A673 (cell line): ENCODE data around the gene SH3GL3. TPM values are rescaled to one million over a fixed set of nuclear protein-coding genes. Genes with fewer than 3 reads are reported as not detected.

ENCODE experiments used
- BruUV-seq: library from RNA; stranded (reverse); fragments of 400-500 nt; replicated peaks from 2 replicates; lab custom pipeline; 2021; lab: Mats Ljungman, UMichigan
- CTCF ChIA-PET: fragments of 300-600 bp; sonication (Branson Sonifier 250); formaldehyde crosslinking; loops from one replicate; lab custom pipeline; 2022; ENCODE audit warnings: antibody characterized with exemption; lab: Charles Lee
- POLR2A ChIA-PET: fragments of 300-600 bp; sonication (Branson Sonifier 250); formaldehyde crosslinking; loops from one replicate; lab custom pipeline; 2022; ENCODE audit warnings: antibody characterized with exemption; ENCODE audit not compliant: low non-redundant PET; lab: Charles Lee
- DNase-seq: peaks from one replicate; pipeline ENCODE4 v3.0.0-alpha.2; 2015; ENCODE audit warnings: low spot score
- H3K27ac ChIP-seq: fragments of 200-600 bp; sonication (generic); 2 replicates; pipeline ENCODE4 v1.5.1; 2016; ENCODE audit warnings: mixed run types, low read depth, mild to moderate bottlenecking, mixed read lengths, antibody characterized with exemption, low read length; ENCODE audit not compliant: poor library complexity, severe bottlenecking
- H3K27me3 ChIP-seq: fragments of 200-600 bp; sonication (generic); replicated peaks from 2 replicates; pipeline ENCODE4 v1.6.1; 2017; ENCODE audit warnings: mixed run types, low read depth, mild to moderate bottlenecking, mixed read lengths, antibody characterized with exemption, low read length; ENCODE audit not compliant: insufficient read depth, poor library complexity
- H3K36me3 ChIP-seq: fragments of 200-600 bp; sonication (generic); 2 replicates; pipeline ENCODE4 v1.6.1; 2016; ENCODE audit warnings: mixed run types, mild to moderate bottlenecking, mixed read lengths, antibody characterized with exemption, low read length; ENCODE audit not compliant: insufficient read depth, poor library complexity, severe bottlenecking
- H3K4me1 ChIP-seq: fragments of 200-600 bp; sonication (generic); 2 replicates; pipeline ENCODE4 v1.6.1; 2017; ENCODE audit warnings: mixed run types, mild to moderate bottlenecking, mixed read lengths, antibody characterized with exemption, low read length; ENCODE audit not compliant: insufficient read depth, poor library complexity, severe bottlenecking
- H3K4me3 ChIP-seq: fragments of 200-600 bp; sonication (generic); 2 replicates; pipeline ENCODE4 v1.5.1; 2016; ENCODE audit warnings: low read depth, mixed run types, mild to moderate bottlenecking, mixed read lengths, low read length; ENCODE audit not compliant: poor library complexity, severe bottlenecking
- H3K9me3 ChIP-seq: fragments of 200-600 bp; sonication (generic); 2 replicates; pipeline ENCODE4 v1.6.1; 2016; ENCODE audit warnings: mixed run types, low read depth, mild to moderate bottlenecking, mixed read lengths, antibody characterized with exemption, low read length; ENCODE audit not compliant: poor library complexity, severe bottlenecking
- CTCF ChIP-seq: fragments of 300-800, 200-600 bp; sonication (generic); conservative IDR thresholded peaks from 2 replicates; pipeline ENCODE4 v1.5.1; 2017; ENCODE audit warnings: low read depth, mild to moderate bottlenecking, antibody characterized with exemption, low read length, moderate library complexity, mixed read lengths
- EZH2 ChIP-seq: fragments of 200-600 bp; sonication (generic); IDR thresholded peaks from 2 replicates; pipeline ENCODE4 v1.6.1; 2017; ENCODE audit warnings: borderline replicate concordance, low read depth, mild to moderate bottlenecking, mixed read lengths, antibody characterized with exemption, low read length; ENCODE audit not compliant: poor library complexity, severe bottlenecking
- intact Hi-C: fragments of 100-400 bp; cut with micrococcal nuclease; formaldehyde crosslinking; loops from one replicate; pipeline ENCODE4 v1.10.0; 2022; ENCODE audit not compliant: unreplicated experiment
- total RNA-seq: library from RNA; stranded (reverse); gene quantifications from 2 replicates; pipeline ENCODE4 v1.2.3, GENCODE V29; 2021

The SH3GL3 gene
- total RNA-seq, 1 experiment from 2014 or later, result 25.6 TPM

- H3K4me1 ChIP-seq, result peaks cover 8% of the 10 kb centered on the region
- intact Hi-C loops, result loop anchor here (10.0 kb wide), 1 partner anchor 384 kb away; no protein-coding TSS in a partner anchor
- CTCF ChIA-PET, result no interaction called here
These were observed 203.7 kb downstream of the SH3GL3 start for GRCh38 chr15:83650831-83651230.

GRCh38 chr15:83651541-83651940 lies 204.4 kb downstream of the SH3GL3 start:
- BruUV-seq, result no TSS peak
- H3K4me3 ChIP-seq, result no peak overlapping the region
- CTCF ChIA-PET, result no interaction called here
- no peaks in the 10 kb centered on the region for H3K36me3 ChIP-seq
- no peak for TF ChIP-seq EZH2
- no peak for TF ChIP-seq CTCF
- H3K27me3 ChIP-seq, result peaks cover 28% of the 10 kb centered on the region
- no peak for DNase-seq
- no peak overlapping the region for H3K27ac ChIP-seq
- intact Hi-C loops, result loop anchor here (10.0 kb wide), 1 partner anchor 383 kb away; no protein-coding TSS in a partner anchor
- H3K4me1 ChIP-seq, result peaks cover 8% of the 10 kb centered on the region
- POLR2A ChIA-PET, result no interaction called here
- H3K9me3 ChIP-seq, result no peaks in the 10 kb centered on the region

More at GRCh38 chr15:83650831-83651230, 203.7 kb downstream of the SH3GL3 start:
- Histone ChIP-seq H3K27me3 (peaks cover 25% of the 10 kb centered on the region), H3K9me3 (no peaks in the 10 kb centered on the region), H3K4me3 (no peak overlapping the region), H3K27ac (no peak overlapping the region), H3K36me3 (no peaks in the 10 kb centered on the region)
- POLR2A ChIA-PET, result no interaction called here
- no TSS peak for BruUV-seq
- DNase-seq, result peak; percentile 59
- TF ChIP-seq EZH2 (no peak), CTCF (no peak)

- POLR2A ChIA-PET, result no interaction called here
- H3K9me3 ChIP-seq, result no peaks in the 10 kb centered on the region
- H3K27me3 ChIP-seq, result peaks cover 26% of the 10 kb centered on the region
- no peaks in the 10 kb centered on the region for H3K36me3 ChIP-seq
- no peak overlapping the region for H3K4me3 ChIP-seq
- intact Hi-C loops, result loop anchor here (10.0 kb wide), 1 partner anchor 382 kb away; no protein-coding TSS in a partner anchor
- peaks cover 8% of the 10 kb centered on the region for H3K4me1 ChIP-seq
- TF ChIP-seq CTCF (no peak), EZH2 (no peak)
- CTCF ChIA-PET, result no interaction called here
- H3K27ac ChIP-seq, result no peak overlapping the region
- no TSS peak for BruUV-seq
- DNase-seq, result no peak
These were observed 205.6 kb downstream of the SH3GL3 start for GRCh38 chr15:83652626-83653204.
